B cell (primary cell): ENCODE data around the gene ERAS. TPM values are rescaled to one million over a fixed set of nuclear protein-coding genes. Genes with fewer than 3 reads are reported as not detected.

Experiments
- ATAC-seq: fragments of 200-7000 bp; cut with Tn5 transposase; one replicate; pipeline ENCODE4 v1.10.0; 2021; ENCODE audit warnings: low read depth, mild to moderate bottlenecking, moderate number of reproducible peaks, moderate library complexity
- CTCF ChIA-PET: fragments of 350-600 bp; sonication (Branson Sonifier 250); formaldehyde crosslinking; loops from one replicate; lab custom pipeline; 2021; ENCODE audit warnings: antibody characterized with exemption, inconsistent platforms; lab: Charles Lee
- POLR2A ChIA-PET: fragments of 350-600 bp; sonication (Branson Sonifier 250); formaldehyde crosslinking; loops from one replicate; lab custom pipeline; 2021; ENCODE audit warnings: antibody characterized with exemption; lab: Charles Lee
- DNase-seq: peaks from one replicate; pipeline ENCODE4 v3.0.0; 2013
- H2AFZ ChIP-seq: 2 replicates; pipeline ENCODE4 v1.6.1; 2012; ENCODE audit warnings: mild to moderate bottlenecking, low read depth, low read length; ENCODE audit not compliant: insufficient read depth, poor library complexity, severe bottlenecking
- H3K27ac ChIP-seq, 2 donors: 1 replicate in 1 of 2; 2 replicates in 1 of 2; pipeline ENCODE4 v1.5.1; 2012 to 2013; ENCODE audit warnings: low read length in 2 of 2, mild to moderate bottlenecking in 2 of 2, moderate library complexity in 1 of 2
- H3K27me3 ChIP-seq, 4 experiments: fragments of 200-600 bp in 1 of 4; sonication (generic) in 1 of 4; replicated peaks in 1 of 4; 1 replicate in 2 of 4; 2 replicates in 2 of 4; pipeline versions ENCODE4 v1.6.1 to v1.7.0; 2013 to 2016; ENCODE audit warnings: low read length in 3 of 4, mild to moderate bottlenecking in 2 of 4, mixed read lengths in 1 of 4, moderate library complexity in 1 of 4; ENCODE audit not compliant: insufficient read depth in 4 of 4, control insufficient read depth in 3 of 4; ENCODE audit errors: control extremely low read depth in 1 of 4
- H3K36me3 ChIP-seq, 2 experiments: replicated peaks in 1 of 2; 1 replicate in 1 of 2; 2 replicates in 1 of 2; pipeline versions ENCODE4 v1.6.1 to v1.7.1; 2013; ENCODE audit warnings: low read length in 1 of 2; ENCODE audit not compliant: insufficient read depth in 2 of 2, control insufficient read depth in 1 of 2; ENCODE audit errors: control extremely low read depth in 1 of 2, extremely low read depth in 1 of 2
- H3K4me1 ChIP-seq, 2 donors: fragments of 200-600 bp in 1 of 2; sonication (generic) in 1 of 2; 1 replicate in 1 of 2; 2 replicates in 1 of 2; pipeline versions ENCODE4 v1.5.1 to v1.6.1; 2013 to 2017; ENCODE audit warnings: low read length in 2 of 2; ENCODE audit not compliant: control insufficient read depth in 2 of 2, insufficient read depth in 2 of 2
- H3K4me2 ChIP-seq: replicated peaks from 2 replicates; pipeline ENCODE3; 2012; ENCODE audit warnings: mild to moderate bottlenecking, low read depth, low read length; ENCODE audit not compliant: poor library complexity, severe bottlenecking
- H3K4me3 ChIP-seq, 5 experiments: fragments of 200-600 bp in 1 of 5; sonication (generic) in 1 of 5; 1 replicate in 3 of 5; 2 replicates in 2 of 5; pipeline versions ENCODE4 v1.5.1 to v1.7.0; 2011 to 2016; ENCODE audit warnings: low read length in 4 of 5, mild to moderate bottlenecking in 4 of 5, low read depth in 2 of 5, control low read depth in 1 of 5, moderate library complexity in 1 of 5; ENCODE audit not compliant: insufficient read depth in 1 of 5; ENCODE audit errors: control extremely low read depth in 1 of 5, extremely low read depth in 1 of 5
- H3K79me2 ChIP-seq: fragments of 200-600 bp; sonication (generic); one replicate; pipeline ENCODE4 v1.6.0; 2016; ENCODE audit warnings: low read length; ENCODE audit not compliant: control insufficient read depth, insufficient read depth
- H3K9ac ChIP-seq: fragments of 200-600 bp; sonication (generic); 2 replicates; pipeline ENCODE4 v1.6.1; 2017; ENCODE audit warnings: mild to moderate bottlenecking, low read length, moderate library complexity
- H3K9me3 ChIP-seq, 3 donors: one replicate each; pipeline versions ENCODE4 v1.6.1 to v1.7.1; 2013; ENCODE audit warnings: low read length in 2 of 3; ENCODE audit not compliant: control insufficient read depth in 2 of 3, insufficient read depth in 1 of 3; ENCODE audit errors: control extremely low read depth in 1 of 3
- H4K20me1 ChIP-seq: 2 replicates; pipeline ENCODE4 v1.6.0; 2012; ENCODE audit warnings: mild to moderate bottlenecking, low read length; ENCODE audit not compliant: insufficient read depth, control insufficient read depth, poor library complexity, severe bottlenecking
- H3K27ac Mint-ChIP-seq: one replicate; pipeline ENCODE4 v1.8.0; 2021; ENCODE audit warnings: mixed read lengths
- H3K27me3 Mint-ChIP-seq: one replicate; pipeline ENCODE4 v1.8.0; 2021; ENCODE audit warnings: mixed read lengths
- H3K4me1 Mint-ChIP-seq: one replicate; pipeline ENCODE4 v1.8.0; 2021; ENCODE audit warnings: mixed read lengths
- H3K4me3 Mint-ChIP-seq: one replicate; pipeline ENCODE4 v1.8.0; 2021; ENCODE audit warnings: mixed read lengths
- H3K9me3 Mint-ChIP-seq: one replicate; pipeline ENCODE4 v1.8.0; 2022; ENCODE audit warnings: mixed read lengths; ENCODE audit not compliant: insufficient read depth
- CTCF ChIP-seq: fragments of 200-600 bp; IDR thresholded peaks from one replicate; pipeline ENCODE4 v1.8.0; 2022; ENCODE audit warnings: antibody characterized with exemption, mild to moderate bottlenecking
- EZH2 ChIP-seq: IDR thresholded peaks from 2 replicates; pipeline ENCODE4 v1.6.1; 2012; ENCODE audit warnings: borderline replicate concordance, low read depth, mild to moderate bottlenecking, moderate library complexity, low read length; ENCODE audit not compliant: insufficient read depth, poor library complexity, severe bottlenecking
- WGBS: methylation state at CpG from one replicate; pipeline ENCODE4 v1.1.5; 2013; ENCODE audit warnings: missing lambda C conversion rate; ENCODE audit not compliant: insufficient coverage; 5-methylcytosine and 5-hydroxymethylcytosine counted together
- intact Hi-C: fragments of 100-400 bp; cut with micrococcal nuclease; formaldehyde crosslinking; loops from one replicate; pipeline ENCODE4 v1.10.0; 2022
- polyA plus RNA-seq: library from polyadenylated mRNA; depleted of rRNA; stranded (reverse); fragments of >200 nt; gene quantifications from 2 replicates; pipeline ENCODE4 v1.2.3, GENCODE V29; 2012
- total RNA-seq, 2 donors: library from RNA; stranded (reverse); fragments of 120-200 nt in 1 of 2; gene quantifications; 1 replicate in 1 of 2; 2 replicates in 1 of 2; pipeline versions ENCODE4 v1.2.3 to v1.2.4, GENCODE V29; 2013 to 2022

The ERAS gene
- total and polyA plus RNA-seq, 2 donors (not counting 1 experiment from before 2014, with no cell fraction given) = 0.09 TPM; not detected in 1

DNA sequence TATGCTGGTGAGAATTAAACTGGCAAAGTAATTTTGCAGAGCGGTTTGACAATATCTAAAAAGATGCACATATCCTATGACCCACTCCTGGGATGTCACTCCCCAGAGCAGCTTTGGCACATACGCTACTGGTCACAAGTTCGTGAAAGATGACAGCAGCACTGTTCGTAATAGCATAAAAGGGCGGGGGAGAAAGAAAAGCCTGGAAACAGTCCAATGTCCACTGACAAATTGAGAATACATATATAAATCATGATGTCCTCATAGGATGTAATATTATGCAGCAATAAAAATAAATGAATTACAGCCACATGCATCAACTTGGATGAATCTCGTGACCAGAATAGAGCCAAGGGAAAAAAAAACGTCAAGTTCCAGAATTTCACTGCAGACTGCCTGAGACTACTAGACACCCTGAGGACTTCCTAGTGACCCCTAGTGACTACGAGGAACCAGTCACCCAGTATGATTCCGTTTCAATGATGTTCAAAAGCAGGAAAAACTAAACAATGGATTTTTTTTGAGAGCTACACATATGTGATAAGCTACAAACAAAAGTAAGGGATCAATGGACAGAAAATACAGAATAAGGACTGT, 7.3 kb downstream of the ERAS start:
- Histone ChIP-seq H3K36me3 (no peaks in the 10 kb centered on the region), H3K27ac (no peak overlapping the region), H3K4me1 (peaks cover 7 to 8% of the 10 kb centered on the region in 2 donors), H3K4me3 (no peak overlapping the region), H3K27me3 (peaks cover 0 to 34% (median 5%) of the 10 kb centered on the region in 4 experiments), H3K4me2 (no peak overlapping the region), H4K20me1 (no peaks in the 10 kb centered on the region), H3K79me2 (no peaks in the 10 kb centered on the region), H3K9me3 (no peaks in the 10 kb centered on the region), H3K9ac (no peak overlapping the region), H2AFZ (no peak overlapping the region)
- H3K27me3 Mint-ChIP-seq = peaks cover 44% of the 10 kb centered on the region
- H3K9me3 Mint-ChIP-seq = no peaks in the 10 kb centered on the region
- DNase-seq (no peak), ATAC-seq (no peak)
- POLR2A ChIA-PET = no interaction called here
- peaks cover 10% of the 10 kb centered on the region for H3K4me1 Mint-ChIP-seq
- no peak overlapping the region for H3K27ac Mint-ChIP-seq
- TF ChIP-seq CTCF (no peak), EZH2 (no peak)
- WGBS = 0% methylated on average over 2 of the region's 9 CpGs
- intact Hi-C loops = no loop called here
- H3K4me3 Mint-ChIP-seq = no peak overlapping the region
- CTCF ChIA-PET = no interaction called here

DNA sequence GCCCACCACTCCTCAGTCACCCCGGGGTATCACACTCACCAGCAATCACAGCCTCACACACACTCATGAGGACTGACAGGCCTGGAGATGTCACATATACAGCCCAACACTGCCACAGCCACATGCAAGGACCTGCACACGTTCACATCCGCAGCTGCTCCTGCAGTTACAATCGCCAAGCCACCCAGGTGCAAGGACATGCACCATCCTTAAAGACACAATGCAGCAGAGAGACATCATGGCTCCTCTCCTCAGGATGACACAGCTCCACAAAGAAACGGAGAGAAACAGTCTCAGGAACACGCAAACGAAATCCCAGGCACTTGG, 8.0 kb downstream of the ERAS start:
- Mint-ChIP-seq H3K9me3 (no peaks in the 10 kb centered on the region), H3K4me1 (peaks cover 10% of the 10 kb centered on the region), H3K27ac (no peak overlapping the region), H3K27me3 (peaks cover 43% of the 10 kb centered on the region), H3K4me3 (peak overlapping the region; percentile 68)
- ATAC-seq (no peak), DNase-seq (peak; percentile 14)
- CTCF ChIA-PET = no interaction called here
- TF ChIP-seq CTCF = no peak
- TF ChIP-seq EZH2 = no peak
- Histone ChIP-seq H3K9me3 (no peaks in the 10 kb centered on the region), H3K9ac (no peak overlapping the region), H4K20me1 (no peaks in the 10 kb centered on the region), H2AFZ (no peak overlapping the region), H3K27me3 (peaks cover 0 to 34% (median 5%) of the 10 kb centered on the region in 4 experiments), H3K4me3 (no peak overlapping the region), H3K4me1 (peaks cover 7 to 8% of the 10 kb centered on the region in 2 donors), H3K4me2 (peak overlapping the region; percentile 50), H3K36me3 (no peaks in the 10 kb centered on the region), H3K79me2 (no peaks in the 10 kb centered on the region), H3K27ac (no peak overlapping the region)
- intact Hi-C loops = no loop called here
- WGBS = 15% methylated on average over 3 of the region's 7 CpGs
- POLR2A ChIA-PET = no interaction called here
